Testis (tissue), 3 donors: ENCODE measurements around the gene NCAM2. TPM values are rescaled to one million over a fixed set of nuclear protein-coding genes. Genes with fewer than 3 reads are reported as not detected.

Source experiments
- DNase-seq: peaks from one replicate; pipeline ENCODE4 v3.0.0-alpha.2; 2019
- H3K27ac ChIP-seq, 2 donors: fragments of 200-600 bp; sonication (generic); one replicate each; pipeline ENCODE4 v1.5.1; 2019
- H3K27me3 ChIP-seq: fragments of 200-600 bp; sonication (generic); one replicate; pipeline ENCODE4 v1.5.1; 2019
- H3K36me3 ChIP-seq: fragments of 200-600 bp; sonication (generic); one replicate; pipeline ENCODE4 v1.5.1; 2017; ENCODE audit warnings: low read depth; ENCODE audit errors: missing control alignments
- H3K4me1 ChIP-seq: fragments of 200-600 bp; sonication (generic); one replicate; pipeline ENCODE4 v1.5.1; 2019
- H3K4me3 ChIP-seq, 2 donors: fragments of 200-600 bp; sonication (generic); one replicate each; pipeline ENCODE4 v1.5.1; 2017 to 2019
- H3K9me3 ChIP-seq: fragments of 200-600 bp; sonication (generic); one replicate; pipeline ENCODE4 v1.5.1; 2017
- CTCF ChIP-seq, 3 experiments: fragments of 450-650 bp in 2 of 3; fragments of 200-600 bp in 1 of 3; sonication (generic) in 1 of 3; IDR thresholded peaks; one replicate each; pipeline ENCODE4 v1.5.1; 2016 to 2019; ENCODE audit warnings: antibody characterized with exemption in 3 of 3, mild to moderate bottlenecking in 2 of 3, moderate library complexity in 1 of 3
- POLR2A ChIP-seq: fragments of 450-650 bp; IDR thresholded peaks from one replicate; pipeline ENCODE4 v1.6.1; 2017; ENCODE audit warnings: antibody characterized with exemption, mild to moderate bottlenecking, moderate library complexity
- WGBS, 2 donors: methylation state at CpG; one replicate each; pipeline ENCODE4 v1.1.5; 2018; 5-methylcytosine and 5-hydroxymethylcytosine counted together
- intact Hi-C: fragments of 100-400 bp; cut with DNase I; formaldehyde crosslinking; loops from one replicate; pipeline ENCODE4 v1.15.1; 2023; ENCODE audit warnings: low total_unique reads
- polyA plus RNA-seq: library from polyadenylated mRNA; stranded (reverse); fragments of 350-450 nt; fragmentation: Illumina TruSeq; extraction: RNeasy Lipid Tissue Mini Kit (QIAGEN cat#74804); gene quantifications from one replicate; pipeline ENCODE4 v1.2.3, GENCODE V29; 2014; ENCODE audit warnings: low read depth, low replicate concordance; ENCODE audit not compliant: insufficient read depth
- total RNA-seq, 2 donors: library from RNA; depleted of rRNA; stranded (reverse); fragments of >200 nt; gene quantifications; one replicate each; pipeline ENCODE4 v1.2.3, GENCODE V29; 2016

NCAM2 gene
- total and polyA plus RNA-seq, 3 donors from 2014 or later: 22.4 to 26.9 (median 26.1) TPM

GRCh38 chr21:21046063-21046462 is 47.9 kb downstream of the NCAM2 start:
- no peaks in the 10 kb centered on the region for H3K36me3 ChIP-seq
- H3K9me3 ChIP-seq: no peaks in the 10 kb centered on the region
- no peaks in the 10 kb centered on the region for H3K4me1 ChIP-seq
- WGBS, 2 donors: 42 to 46% methylated on average over 2 of the region's 2 CpGs
- no peaks in the 10 kb centered on the region for H3K27me3 ChIP-seq
- peak overlapping the region in 1 of 2 donors; percentile 28 for H3K27ac ChIP-seq
- no peak overlapping the region for H3K4me3 ChIP-seq
- DNase-seq: no peak
- TF ChIP-seq POLR2A (no peak), CTCF (IDR thresholded peaks at IDR 0.05) (no peak)
- intact Hi-C loops: no loop called here

DNA sequence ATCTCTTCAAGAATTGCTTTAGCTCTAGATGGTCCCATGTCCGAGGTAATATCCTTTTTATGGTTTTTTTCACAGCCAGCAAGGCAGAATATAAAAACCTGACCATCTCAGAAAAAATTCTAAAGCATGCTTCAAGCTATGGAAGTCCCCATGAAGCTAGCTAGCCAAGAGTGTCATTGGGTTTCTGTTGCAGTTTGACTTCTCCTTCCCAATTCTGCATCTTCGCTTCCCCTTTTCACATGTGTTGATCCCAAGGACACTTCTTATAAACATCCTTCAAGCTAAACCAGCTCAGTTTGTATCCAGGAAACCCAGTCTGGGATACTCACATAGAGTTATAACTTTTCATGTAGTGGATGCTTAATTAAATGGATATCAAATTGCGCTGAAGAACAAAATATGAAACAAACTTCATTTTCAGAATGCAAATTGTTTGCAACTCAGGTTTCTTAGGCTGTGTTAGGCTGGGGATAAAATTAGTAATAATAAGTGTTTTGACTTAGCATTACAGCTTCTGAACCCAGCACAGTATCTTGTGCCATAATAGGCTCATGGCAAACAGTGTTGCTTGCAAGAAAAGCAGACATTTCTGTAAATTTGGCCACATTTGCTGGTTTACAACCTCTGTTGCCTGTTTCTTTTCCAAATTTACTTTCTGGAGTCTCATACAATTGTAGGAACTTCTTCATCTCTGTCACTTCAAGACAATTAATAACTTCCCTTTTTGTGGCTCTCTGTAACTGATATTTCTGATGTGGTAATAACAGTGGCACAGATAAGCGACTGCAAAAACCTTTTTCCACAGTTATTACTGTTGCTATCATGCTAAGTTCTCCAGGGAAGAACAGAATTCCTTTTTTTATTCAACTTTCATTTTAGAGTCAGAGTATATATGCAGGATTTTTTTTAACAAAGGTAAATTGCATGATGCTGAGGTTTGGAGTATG is 53.2 kb downstream of the NCAM2 start:
- TF ChIP-seq CTCF (IDR thresholded peaks at IDR 0.05): no peak
- no peaks in the 10 kb centered on the region for H3K36me3 ChIP-seq
- intact Hi-C loops: no loop called here
- no peak for DNase-seq
- no peak overlapping the region for H3K27ac ChIP-seq
- H3K4me1 ChIP-seq: no peaks in the 10 kb centered on the region
- WGBS, 2 donors: 65 to 66% methylated on average over 4 of the region's 4 CpGs
- no peak overlapping the region for H3K4me3 ChIP-seq
- H3K27me3 ChIP-seq: no peaks in the 10 kb centered on the region
- H3K9me3 ChIP-seq: no peaks in the 10 kb centered on the region

- no peaks in the 10 kb centered on the region for H3K36me3 ChIP-seq
- no peaks in the 10 kb centered on the region for H3K9me3 ChIP-seq
- no peaks in the 10 kb centered on the region for H3K4me1 ChIP-seq
- TF ChIP-seq CTCF (IDR thresholded peaks at IDR 0.05) (no peak), POLR2A (no peak)
- no peak overlapping the region for H3K27ac ChIP-seq
- H3K27me3 ChIP-seq: no peaks in the 10 kb centered on the region
- no peak for DNase-seq
- 94 to 96% methylated on average over 2 of the region's 2 CpGs for WGBS, 2 donors
- intact Hi-C loops: no loop called here
- no peak overlapping the region for H3K4me3 ChIP-seq
These were observed 54.5 kb downstream of the NCAM2 start for GRCh38 chr21:21052672-21053071.

- no peaks in the 10 kb centered on the region for H3K27me3 ChIP-seq
- intact Hi-C loops: no loop called here
- WGBS, 2 donors: 78 to 86% methylated on average over 8 of the region's 8 CpGs
- no peak for TF ChIP-seq CTCF (IDR thresholded peaks at IDR 0.05)
- TF ChIP-seq POLR2A: no peak
- H3K36me3 ChIP-seq: no peaks in the 10 kb centered on the region
- no peak overlapping the region for H3K27ac ChIP-seq
- H3K4me1 ChIP-seq: no peaks in the 10 kb centered on the region
- no peaks in the 10 kb centered on the region for H3K9me3 ChIP-seq
- no peak for DNase-seq
- no peak overlapping the region for H3K4me3 ChIP-seq
These were observed 59.3 kb downstream of the NCAM2 start for GRCh38 chr21:21057349-21058062.
